HepG2 (cell line): ENCODE results near the gene AKT2. TPM values are rescaled to one million over a fixed set of nuclear protein-coding genes. Genes with fewer than 3 reads are reported as not detected.

Experiments
- ATAC-seq: fragments of 200-7000 bp; cut with Tn5 transposase; 3 replicates; pipeline ENCODE4 v1.9.1; 2020; ENCODE audit warnings: mild to moderate bottlenecking, moderate library complexity
- BruUV-seq: library from RNA; stranded (reverse); fragments of 400-500 nt; replicated peaks from 2 replicates; lab custom pipeline; 2021; lab: Mats Ljungman, UMichigan
- CTCF ChIA-PET: fragments of 300-600 bp; formaldehyde crosslinking; extraction: SDS; loops from one replicate; lab custom pipeline; 2021; ENCODE audit warnings: low total read pairs, inconsistent platforms, low intra/inter-chr PET ratio; lab: Yijun Ruan, JAX
- POLR2A ChIA-PET: fragments of 350-600 bp; sonication (Branson Sonifier 250); formaldehyde crosslinking; loops from one replicate; lab custom pipeline; 2020; ENCODE audit warnings: antibody characterized with exemption, inconsistent platforms; lab: Yijun Ruan, JAX
- DNase-seq: peaks from one replicate; pipeline ENCODE4 v3.0.0-alpha.2; 2015; ENCODE audit warnings: low spot score
- FAIRE-seq: peaks from 3 replicates; lab custom pipeline; 2011; peaks lifted over from hg19 to GRCh38; lab: Jason Lieb, UNC
- H2AFZ ChIP-seq: one replicate; pipeline ENCODE4 v1.6.1; 2011; ENCODE audit warnings: low read length, inconsistent platforms
- H3K27ac ChIP-seq: fragments of 300-600 bp; 3 replicates; pipeline ENCODE4 v1.8.0; 2011; ENCODE audit warnings: mixed run types, mild to moderate bottlenecking, mixed read lengths, low read length, inconsistent platforms; ENCODE audit not compliant: insufficient read depth; ENCODE audit errors: extremely low read length
- H3K27me3 ChIP-seq, 2 experiments: fragments of 200-600 bp in 1 of 2; 2 replicates in 1 of 2; 3 replicates in 1 of 2; pipeline versions ENCODE4 v1.6.0 to v1.8.0; 2011; ENCODE audit warnings: low read length in 2 of 2, mild to moderate bottlenecking in 2 of 2, moderate library complexity in 2 of 2, inconsistent platforms in 1 of 2; ENCODE audit not compliant: insufficient read depth in 2 of 2, control insufficient read depth in 1 of 2
- H3K36me3 ChIP-seq, 2 experiments: fragments of 200-600 bp in 1 of 2; replicated peaks in 1 of 2; 2 replicates in 1 of 2; 3 replicates in 1 of 2; pipeline versions ENCODE4 v1.5.1 to v1.8.0; 2011; ENCODE audit warnings: low read length in 2 of 2, inconsistent platforms in 1 of 2; ENCODE audit not compliant: insufficient read depth in 2 of 2, control insufficient read depth in 1 of 2
- H3K4me1 ChIP-seq: 2 replicates; pipeline ENCODE4 v1.5.1; 2012; ENCODE audit warnings: low read length, inconsistent platforms; ENCODE audit not compliant: insufficient read depth
- H3K4me2 ChIP-seq: 2 replicates; pipeline ENCODE4 v1.6.0; 2011; ENCODE audit warnings: low read depth, low read length, inconsistent platforms
- H3K4me3 ChIP-seq, 3 experiments: fragments of 200-600 bp in 1 of 3; sonication (generic), shearing (Covaris generic) in 1 of 3; replicated peaks in 1 of 3; 2 replicates each; pipeline ENCODE4 v1.5.1; 2011 to 2016; ENCODE audit warnings: low read length in 3 of 3, inconsistent platforms in 2 of 3, low read depth in 2 of 3, mild to moderate bottlenecking in 2 of 3, control low read depth in 1 of 3, mixed read lengths in 1 of 3; ENCODE audit not compliant: insufficient read depth in 1 of 3
- H3K79me2 ChIP-seq: one replicate; pipeline ENCODE4 v1.6.1; 2011; ENCODE audit warnings: low read length, inconsistent platforms; ENCODE audit not compliant: insufficient read depth
- H3K9ac ChIP-seq: 2 replicates; pipeline ENCODE4 v1.6.0; 2011; ENCODE audit warnings: mild to moderate bottlenecking, low read depth, low read length, inconsistent platforms; ENCODE audit not compliant: insufficient read depth
- H3K9me3 ChIP-seq: 2 replicates; pipeline ENCODE4 v1.5.1; 2012; ENCODE audit warnings: mild to moderate bottlenecking, low read length
- H4K20me1 ChIP-seq: 2 replicates; pipeline ENCODE4 v1.6.0; 2011; ENCODE audit warnings: inconsistent platforms, mild to moderate bottlenecking, low read length, moderate library complexity; ENCODE audit not compliant: insufficient read depth
- AHR ChIP-seq: IDR thresholded peaks from 2 replicates; pipeline ENCODE4 v1.6.1; 2018; ENCODE audit warnings: missing genetic modification reagents, missing compliant biosample characterization
- CENPT ChIP-seq: sonication (generic); formaldehyde crosslinking; IDR thresholded peaks from 2 replicates; pipeline ENCODE4 v1.8.0; 2022; ENCODE audit warnings: low read depth, mild to moderate bottlenecking, moderate library complexity, missing genetic modification reagents
- DRAP1 ChIP-seq: IDR thresholded peaks from 2 replicates; pipeline ENCODE4 v1.6.1; 2016; ENCODE audit warnings: missing genetic modification reagents, missing compliant biosample characterization
- MZF1 ChIP-seq: sonication (generic); formaldehyde crosslinking; IDR thresholded peaks from 2 replicates; pipeline ENCODE4 v1.8.1; 2023; ENCODE audit warnings: mild to moderate bottlenecking, missing genetic modification reagents, borderline replicate concordance
- ONECUT2 ChIP-seq: sonication (generic); formaldehyde crosslinking; IDR thresholded peaks from 2 replicates; pipeline ENCODE4 v1.4.0; 2020; ENCODE audit warnings: missing genetic modification reagents
- RNF2 ChIP-seq: fragments of 450-650 bp; conservative IDR thresholded peaks from 2 replicates; pipeline ENCODE4 v1.6.1; 2016; ENCODE audit warnings: low read depth
- SALL1 ChIP-seq: sonication (generic); formaldehyde crosslinking; IDR thresholded peaks from 2 replicates; pipeline ENCODE4 v1.8.0; 2022; ENCODE audit warnings: mild to moderate bottlenecking, missing genetic modification reagents
- SP5 ChIP-seq: IDR thresholded peaks from 2 replicates; pipeline ENCODE4 v1.6.1; 2016; ENCODE audit warnings: low read depth, borderline replicate concordance
- TARDBP ChIP-seq: sonication (generic); formaldehyde crosslinking; IDR thresholded peaks from 2 replicates; pipeline ENCODE4 v1.8.0; 2022; ENCODE audit warnings: mild to moderate bottlenecking, missing genetic modification reagents
- TCF12 ChIP-seq, 2 experiments: fragments of 450-650 bp in 1 of 2; sonication (generic) in 1 of 2; formaldehyde crosslinking in 1 of 2; IDR thresholded peaks; 2 replicates each; pipeline versions ENCODE4 v1.6.1 to v1.8.0; 2017 to 2022; ENCODE audit warnings: antibody characterized with exemption in 1 of 2, mild to moderate bottlenecking in 1 of 2, missing genetic modification reagents in 1 of 2, moderate library complexity in 1 of 2
- XBP1 ChIP-seq: sonication (generic); formaldehyde crosslinking; IDR thresholded peaks from 2 replicates; pipeline ENCODE4 v1.5.0; 2020; ENCODE audit warnings: missing genetic modification reagents
- ZNF552 ChIP-seq: sonication (generic); formaldehyde crosslinking; IDR thresholded peaks from 2 replicates; pipeline ENCODE4 v1.9.0; 2022; ENCODE audit warnings: missing genetic modification reagents, mild to moderate bottlenecking, borderline replicate concordance
- ZNF773 ChIP-seq: sonication (generic); formaldehyde crosslinking; IDR thresholded peaks from 2 replicates; pipeline ENCODE4 v1.4.0; 2020; ENCODE audit warnings: missing genetic modification reagents, borderline replicate concordance
- ZNF776 ChIP-seq: sonication (generic); formaldehyde crosslinking; IDR thresholded peaks from 2 replicates; pipeline ENCODE4 v1.4.0; 2020; ENCODE audit warnings: mild to moderate bottlenecking, missing genetic modification reagents
- ZNF883 ChIP-seq: sonication (generic); formaldehyde crosslinking; IDR thresholded peaks from 2 replicates; pipeline ENCODE4 v1.5.1; 2020; ENCODE audit warnings: mild to moderate bottlenecking, missing genetic modification reagents; ENCODE audit errors: not compliant biosample characterization
- ZSCAN31 ChIP-seq: sonication (generic); formaldehyde crosslinking; IDR thresholded peaks from 2 replicates; pipeline ENCODE4 v1.5.0; 2020; ENCODE audit warnings: low read depth, mild to moderate bottlenecking, missing genetic modification reagents
- WGBS: methylation state at CpG from one replicate; pipeline ENCODE4 v1.1.6; 2017; ENCODE audit warnings: low lambda C conversion rate; 5-methylcytosine and 5-hydroxymethylcytosine counted together
- in situ Hi-C: cut with HindIII; loops from 2 replicates; pipeline ENCODE4 v1.10.0; 2017; ENCODE audit warnings: low pct_unique_long_range_greater_than_20kb; ENCODE audit not compliant: extremely low pct_ligation_motif_present
- intact Hi-C: fragments of 100-400 bp; cut with micrococcal nuclease; formaldehyde crosslinking; loops from one replicate; pipeline ENCODE4 v1.10.0; 2022; ENCODE audit not compliant: unreplicated experiment
- polyA plus RNA-seq, 8 experiments: library from polyadenylated mRNA; depleted of rRNA in 3 of 8; stranded (reverse) in 7 of 8; unstranded in 1 of 8; fragments of >200 nt; fragmentation: Illumina TruSeq in 4 of 8; extraction: Trizol in 4 of 8; gene quantifications; 2 replicates each; pipeline versions ENCODE4 v1.2.1 to v1.2.3, GENCODE V29; 2011 to 2016; ENCODE audit warnings: low read depth in 4 of 8, missing spikeins in 1 of 8, mixed read lengths in 1 of 8; ENCODE audit not compliant: insufficient read depth in 1 of 8
- total RNA-seq, 5 experiments: library from RNA; depleted of rRNA; stranded (reverse); fragments of >200 nt; fragmentation: Illumina TruSeq; extraction: Trizol; gene quantifications; 2 replicates each; pipeline ENCODE4 v1.2.3, GENCODE V29; 2016; ENCODE audit warnings: low read depth in 1 of 5
- TF ChIP-seq, protein P1 (sequence below): sonication (generic); formaldehyde crosslinking; IDR thresholded peaks from 2 replicates; pipeline ENCODE4 v1.4.0; 2020; ENCODE audit warnings: mild to moderate bottlenecking, missing genetic modification reagents
- TF ChIP-seq, protein P2 (sequence below), 2 experiments: IDR thresholded peaks; 2 replicates each; pipeline ENCODE4 v1.6.1; 2011 to 2012; ENCODE audit warnings: low read length in 2 of 2, borderline replicate concordance in 1 of 2, low read depth in 1 of 2, mild to moderate bottlenecking in 1 of 2, moderate library complexity in 1 of 2

The AKT2 gene
- total and polyA plus RNA-seq, 2 of the 13 experiments (the other 11 are each of a cell fraction or from before 2014, with no cell fraction given): 82.1 to 173 TPM

- no peaks in the 10 kb centered on the region for H3K79me2 ChIP-seq
- H3K27me3 ChIP-seq: peaks cover 0 to 7% of the 10 kb centered on the region in 2 experiments; a peak in 1 of 5 replicates
- DNase-seq (no peak), ATAC-seq (peak; percentile 27), FAIRE-seq (no peak)
- WGBS: 13% methylated on average over 37 of the region's 75 CpGs
- no peak within 1 kb of the TSS for H3K9ac ChIP-seq
- no peak within 1 kb of the TSS for H2AFZ ChIP-seq
- POLR2A ChIA-PET: no interaction called here
- no peak within 1 kb of the TSS for H3K27ac ChIP-seq
- peaks cover 7% of the 10 kb centered on the region for H3K4me1 ChIP-seq
- intact Hi-C loops (no loop called here), in situ Hi-C loops (no loop called here)
- no peaks in the 10 kb centered on the region for H3K36me3 ChIP-seq
- H4K20me1 ChIP-seq: no peaks in the 10 kb centered on the region
- BruUV-seq: no TSS peak
- H3K4me3 ChIP-seq: no peak within 1 kb of the TSS; a peak in 1 of 6 replicates
- no peaks in the 10 kb centered on the region for H3K9me3 ChIP-seq
- CTCF ChIA-PET: no interaction called here
- H3K4me2 ChIP-seq: peak within 1 kb of the TSS; percentile 7; the same call in 1 of the 2 replicates
- TF ChIP-seq ZSCAN31 (CRISPR knock-in tag) (no peak), ZNF773 (CRISPR knock-in tag) (0 out of 2 replicates have a peak, but pooled peaks have one; percentile 31), CENPT (CRISPR knock-in tag) (no peak), SP5 (CRISPR knock-in tag) (no peak), AHR (CRISPR knock-in tag) (no peak), MZF1 (CRISPR knock-in tag) (no peak), XBP1 (CRISPR knock-in tag) (no peak), ZNF552 (CRISPR knock-in tag) (no peak), TARDBP (CRISPR knock-in tag) (no peak), DRAP1 (CRISPR knock-in tag) (no peak), TCF12 (IDR thresholded peaks at IDR 0.05) (no peak), TCF12 (CRISPR knock-in tag; IDR thresholded peaks at IDR 0.05) (no peak), RNF2 (no peak), SALL1 (CRISPR knock-in tag) (peak; percentile 23; the same call in 1 of the 2 replicates), ZNF776 (CRISPR knock-in tag) (no peak), ZNF883 (CRISPR knock-in tag) (no peak), ONECUT2 (CRISPR knock-in tag) (no peak)
- TF ChIP-seq, protein P1, sequence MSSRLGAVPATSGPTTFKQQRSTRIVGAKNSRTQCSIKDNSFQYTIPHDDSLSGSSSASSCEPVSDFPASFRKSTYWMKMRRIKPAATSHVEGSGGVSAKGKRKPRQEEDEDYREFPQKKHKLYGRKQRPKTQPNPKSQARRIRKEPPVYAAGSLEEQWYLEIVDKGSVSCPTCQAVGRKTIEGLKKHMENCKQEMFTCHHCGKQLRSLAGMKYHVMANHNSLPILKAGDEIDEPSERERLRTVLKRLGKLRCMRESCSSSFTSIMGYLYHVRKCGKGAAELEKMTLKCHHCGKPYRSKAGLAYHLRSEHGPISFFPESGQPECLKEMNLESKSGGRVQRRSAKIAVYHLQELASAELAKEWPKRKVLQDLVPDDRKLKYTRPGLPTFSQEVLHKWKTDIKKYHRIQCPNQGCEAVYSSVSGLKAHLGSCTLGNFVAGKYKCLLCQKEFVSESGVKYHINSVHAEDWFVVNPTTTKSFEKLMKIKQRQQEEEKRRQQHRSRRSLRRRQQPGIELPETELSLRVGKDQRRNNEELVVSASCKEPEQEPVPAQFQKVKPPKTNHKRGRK (CRISPR knock-in tag): no peak
- TF ChIP-seq, protein P2, sequence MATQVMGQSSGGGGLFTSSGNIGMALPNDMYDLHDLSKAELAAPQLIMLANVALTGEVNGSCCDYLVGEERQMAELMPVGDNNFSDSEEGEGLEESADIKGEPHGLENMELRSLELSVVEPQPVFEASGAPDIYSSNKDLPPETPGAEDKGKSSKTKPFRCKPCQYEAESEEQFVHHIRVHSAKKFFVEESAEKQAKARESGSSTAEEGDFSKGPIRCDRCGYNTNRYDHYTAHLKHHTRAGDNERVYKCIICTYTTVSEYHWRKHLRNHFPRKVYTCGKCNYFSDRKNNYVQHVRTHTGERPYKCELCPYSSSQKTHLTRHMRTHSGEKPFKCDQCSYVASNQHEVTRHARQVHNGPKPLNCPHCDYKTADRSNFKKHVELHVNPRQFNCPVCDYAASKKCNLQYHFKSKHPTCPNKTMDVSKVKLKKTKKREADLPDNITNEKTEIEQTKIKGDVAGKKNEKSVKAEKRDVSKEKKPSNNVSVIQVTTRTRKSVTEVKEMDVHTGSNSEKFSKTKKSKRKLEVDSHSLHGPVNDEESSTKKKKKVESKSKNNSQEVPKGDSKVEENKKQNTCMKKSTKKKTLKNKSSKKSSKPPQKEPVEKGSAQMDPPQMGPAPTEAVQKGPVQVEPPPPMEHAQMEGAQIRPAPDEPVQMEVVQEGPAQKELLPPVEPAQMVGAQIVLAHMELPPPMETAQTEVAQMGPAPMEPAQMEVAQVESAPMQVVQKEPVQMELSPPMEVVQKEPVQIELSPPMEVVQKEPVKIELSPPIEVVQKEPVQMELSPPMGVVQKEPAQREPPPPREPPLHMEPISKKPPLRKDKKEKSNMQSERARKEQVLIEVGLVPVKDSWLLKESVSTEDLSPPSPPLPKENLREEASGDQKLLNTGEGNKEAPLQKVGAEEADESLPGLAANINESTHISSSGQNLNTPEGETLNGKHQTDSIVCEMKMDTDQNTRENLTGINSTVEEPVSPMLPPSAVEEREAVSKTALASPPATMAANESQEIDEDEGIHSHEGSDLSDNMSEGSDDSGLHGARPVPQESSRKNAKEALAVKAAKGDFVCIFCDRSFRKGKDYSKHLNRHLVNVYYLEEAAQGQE (IDR thresholded peaks at IDR 0.05; ENCODE audit: borderline replicate concordance in 1 of 2, low read depth in 1 of 2, low read length in 2 of 2): peak; percentile 81 to 94
Observed at GRCh38 chr19:40217934-40218890, 66.9 kb downstream of the AKT2 start, which contains the start of gene TTC9B. Gene TTC9B, minus strand, starts transcription at chr19:40218384. Its CDS starts 3 bp downstream, at chr19:40218381.
